Panc1 (cell line): ENCODE measurements around the gene DAPK2.

Source experiments
- CTCF ChIP-seq: fragments of 450-650 bp; IDR thresholded peaks from 2 replicates; pipeline ENCODE4 v1.5.1; 2017; ENCODE audit warnings: mild to moderate bottlenecking
- POLR2AphosphoS5 ChIP-seq: IDR thresholded peaks from 2 replicates; pipeline ENCODE4 v1.6.1; 2012; ENCODE audit warnings: mild to moderate bottlenecking, low read depth, low read length, moderate library complexity

DNA sequence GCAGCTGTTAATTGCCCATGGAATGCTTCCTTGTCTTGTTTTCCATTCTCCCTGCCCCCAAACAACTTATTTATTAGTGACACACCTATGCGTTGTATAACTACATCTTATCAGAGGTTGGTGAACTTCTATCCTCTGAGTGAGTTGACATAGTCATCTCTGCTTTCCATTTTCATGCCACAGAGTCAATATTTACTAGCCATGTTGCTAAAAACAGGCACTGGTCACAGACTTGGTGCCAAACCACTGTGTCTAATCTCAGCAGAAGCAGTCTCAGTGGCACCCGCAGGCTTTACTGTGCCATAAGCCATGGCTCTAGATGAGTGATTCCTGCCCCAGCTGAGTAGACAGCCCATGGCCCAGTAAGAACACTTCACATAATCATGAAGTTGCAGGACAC lies 26.5 kb downstream of the DAPK2 start:
- TF ChIP-seq POLR2AphosphoS5 (no peak), CTCF (no peak)
